CD4-positive, alpha-beta T cell treated with Interferon alpha-2 for 1 hour (primary cell): ENCODE data around the gene DYNLT4.
A peak's percentile ranks its signal among the peaks of the same experiment; 100 is the strongest.
"Not testable (repeated sequence)": the region's sequence is repeated elsewhere in the genome, so short reads cannot be mapped to it uniquely, and the experiment has no call there.

Experiments
- DNase-seq, 2 donors: peaks; one replicate each; pipeline ENCODE4 v3.0.0-alpha.2; 2020 to 2022

Gene DYNLT4

GRCh38 chr1:44806704-44807363 lies at the start of gene DYNLT4:
Gene DYNLT4 (minus strand): TSS chr1:44807351. CDS start chr1:44806668, 683 bp downstream.
- DNase-seq: peak in 1 of 2 donors; percentile 30

DNA sequence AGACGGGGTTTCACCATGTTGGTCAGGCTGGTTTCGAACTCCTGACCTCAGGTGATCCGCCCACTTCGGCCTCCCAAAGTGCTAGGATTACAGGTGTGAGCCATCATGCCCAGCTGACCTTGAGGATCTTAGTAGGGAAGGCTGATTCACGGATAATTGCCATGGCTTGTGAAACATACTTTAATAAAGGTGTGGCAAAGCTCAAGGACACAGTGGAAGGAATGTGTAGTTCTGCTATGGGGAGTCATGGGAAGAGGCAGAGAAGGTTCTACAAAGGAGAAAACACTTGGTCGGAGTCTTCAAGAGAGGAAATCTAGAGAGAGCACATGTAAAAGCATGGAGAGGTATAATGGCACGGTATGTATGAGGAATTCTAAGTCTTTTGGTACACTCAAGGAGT lies 48.6 kb upstream of the DYNLT4 start:
- DNase-seq: no peak

DNA sequence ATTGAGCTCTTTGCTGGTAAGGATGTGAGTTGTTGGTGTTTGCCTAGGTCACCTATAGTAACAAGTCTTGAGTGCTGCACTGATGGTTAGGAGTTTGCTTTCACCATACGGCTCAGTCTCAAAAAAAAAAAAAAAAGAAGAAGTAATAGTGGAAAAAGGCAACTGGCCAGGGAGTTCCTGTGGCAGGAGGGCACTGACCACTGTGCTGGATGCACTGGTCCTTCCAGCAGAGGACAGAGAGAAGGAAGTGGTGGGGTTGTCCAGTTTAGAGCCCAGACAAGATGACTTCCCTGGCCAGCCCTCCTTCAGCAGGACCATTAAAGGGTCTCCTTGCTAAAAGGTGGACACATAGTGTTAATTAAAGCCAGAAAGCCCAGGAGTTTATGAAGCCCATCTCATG lies 47.8 kb upstream of the DYNLT4 start:
- DNase-seq: no peak

DNA sequence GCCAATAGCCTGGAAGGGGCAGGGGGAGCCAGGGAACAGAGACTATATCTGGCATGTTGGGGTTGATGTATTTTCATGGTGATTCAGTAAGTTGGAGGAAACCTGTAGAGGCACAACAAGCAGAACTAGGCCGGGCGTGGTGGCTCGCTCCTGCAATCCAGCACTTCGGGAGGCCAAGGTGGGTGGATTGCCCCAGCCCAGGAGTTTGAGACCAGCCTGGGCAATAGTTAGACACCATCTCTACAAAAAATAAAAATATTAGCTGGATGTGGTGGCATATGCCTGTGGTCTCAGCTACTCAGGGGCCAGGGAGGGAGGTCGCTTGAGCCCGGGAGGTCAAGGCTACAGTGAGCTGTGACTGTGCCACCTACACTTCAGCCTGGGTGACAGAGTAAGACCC lies 46.0 kb upstream of the DYNLT4 start:
- no peak for DNase-seq

GRCh38 chr1:44851308-44851707 lies 44.2 kb upstream of the DYNLT4 start:
- no peak for DNase-seq

- DNase-seq: no peak
These were observed 42.5 kb upstream of the DYNLT4 start for GRCh38 chr1:44849575-44850132.

- no peak for DNase-seq
These were observed 41.5 kb upstream of the DYNLT4 start for GRCh38 chr1:44848456-44849181.

- no peak for DNase-seq
These were observed 40.7 kb upstream of the DYNLT4 start for GRCh38 chr1:44847845-44848244.

- no peak for DNase-seq
These were observed 39.8 kb upstream of the DYNLT4 start for GRCh38 chr1:44846985-44847384.

DNA sequence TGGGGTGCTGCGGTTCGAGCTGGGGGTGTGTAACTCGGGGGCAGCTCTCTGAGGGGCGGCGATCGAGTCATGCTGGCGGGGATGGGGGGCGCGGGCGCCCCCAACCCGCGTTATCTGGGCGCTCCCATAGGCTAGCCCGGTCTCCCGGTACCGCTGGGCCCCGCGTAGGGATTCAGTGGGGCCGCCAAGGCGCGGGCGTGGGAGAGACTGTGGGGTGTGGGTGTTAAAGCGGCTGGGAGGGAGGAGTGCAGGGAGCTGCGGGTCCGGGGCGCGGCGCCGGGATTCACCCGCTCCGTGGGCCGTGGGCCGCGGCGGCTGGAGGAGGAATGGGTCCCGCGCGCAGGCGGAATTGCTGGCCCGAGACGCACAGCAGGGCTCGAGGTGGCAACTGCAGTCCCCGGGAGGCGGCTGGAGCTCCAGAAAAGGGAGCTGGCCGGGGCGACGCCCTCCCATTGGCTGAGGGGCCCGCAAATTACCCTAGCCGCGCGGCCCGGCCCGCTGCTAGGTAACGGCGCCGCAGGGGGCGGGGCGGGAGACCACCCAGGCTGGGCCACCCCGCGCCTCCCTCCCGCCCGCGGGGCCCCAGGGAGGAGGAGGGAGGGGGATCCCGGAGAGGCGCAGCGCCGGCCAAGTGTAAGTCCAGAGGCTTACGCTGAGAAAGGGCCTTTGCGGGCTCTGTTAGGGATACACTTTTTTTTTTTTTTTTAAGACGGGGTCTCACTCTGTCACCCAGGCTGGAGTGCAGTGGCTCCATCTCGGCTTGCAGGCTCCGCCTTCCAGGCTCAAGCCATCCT lies 35.9 kb upstream of the DYNLT4 start, which contains the start of gene PTCH2:
TSS of gene PTCH2 (minus strand) at position 392 of the 794 bp plus-strand sequence. CDS start at position 71, 321 bp downstream.
- peak in 1 of 2 donors; percentile 31 for DNase-seq

DNA sequence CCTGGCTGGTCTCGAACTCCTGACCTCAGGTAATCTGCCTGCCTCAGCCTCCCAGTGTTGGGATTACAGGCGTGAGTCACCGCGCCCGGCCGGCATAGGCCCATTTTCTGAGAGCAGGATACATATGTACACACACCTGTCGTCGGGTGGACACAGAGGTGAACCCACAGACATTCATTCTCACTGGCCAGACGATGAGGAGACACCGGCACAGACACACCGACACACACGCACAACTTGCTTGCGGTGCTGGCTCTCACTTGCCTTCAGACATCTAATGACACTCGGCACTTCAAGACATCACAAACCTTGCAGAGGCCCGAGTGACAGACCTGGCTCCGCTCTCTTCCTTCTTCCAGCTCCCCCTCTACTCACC lies 35.3 kb upstream of the DYNLT4 start:
- DNase-seq: no peak

GRCh38 chr1:44839576-44839975 lies 32.4 kb upstream of the DYNLT4 start:
- no peak for DNase-seq

- not testable (repeated sequence) for DNase-seq
These were observed 31.1 kb upstream of the DYNLT4 start for GRCh38 chr1:44838294-44838693.

DNA sequence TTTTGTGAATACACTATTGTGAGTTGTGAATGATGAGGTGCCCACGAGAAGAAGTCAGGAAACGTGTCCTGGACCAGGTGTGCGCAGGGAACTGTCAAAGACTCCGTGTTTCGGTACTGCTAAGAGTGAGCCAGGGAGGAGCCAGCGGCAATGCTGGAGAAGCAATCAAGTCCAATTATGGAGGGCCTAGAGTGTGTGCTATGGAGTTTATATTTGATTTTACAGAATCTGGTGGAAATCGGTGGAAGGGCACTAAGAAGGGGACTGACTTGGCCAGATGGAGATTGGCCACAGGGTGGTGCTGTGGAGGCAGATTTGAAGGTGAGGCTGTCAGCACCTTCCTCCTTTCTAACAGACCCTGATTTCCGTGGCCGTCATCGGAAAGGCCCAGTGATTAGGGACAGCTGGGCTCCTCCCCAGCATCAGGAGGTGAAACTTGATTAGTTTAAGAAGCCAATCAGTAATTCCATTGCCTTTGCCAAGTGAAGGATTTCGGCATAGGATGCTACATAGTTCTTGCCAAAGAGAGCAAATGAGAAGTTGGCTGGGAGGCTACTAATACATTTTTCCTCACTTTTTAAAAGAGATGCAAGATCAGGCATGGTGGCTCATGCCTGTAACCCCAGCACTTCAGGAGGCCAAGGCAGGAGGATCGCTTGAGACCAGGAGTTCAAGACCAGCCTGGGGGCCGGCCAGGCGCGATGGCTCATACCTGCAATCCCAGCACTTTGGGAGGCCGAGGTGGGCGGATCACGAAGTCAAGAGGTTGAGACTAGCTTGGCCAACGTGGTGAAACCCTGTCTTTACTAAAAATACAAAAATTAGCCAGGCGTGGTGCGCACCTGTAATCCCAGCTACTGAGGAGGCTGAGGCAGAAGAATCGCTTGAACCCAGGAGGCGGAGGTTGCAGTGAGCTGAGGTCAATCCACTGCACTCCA lies 28.9 kb upstream of the DYNLT4 start:
- peak; percentile 83 to 87 for DNase-seq

DNA sequence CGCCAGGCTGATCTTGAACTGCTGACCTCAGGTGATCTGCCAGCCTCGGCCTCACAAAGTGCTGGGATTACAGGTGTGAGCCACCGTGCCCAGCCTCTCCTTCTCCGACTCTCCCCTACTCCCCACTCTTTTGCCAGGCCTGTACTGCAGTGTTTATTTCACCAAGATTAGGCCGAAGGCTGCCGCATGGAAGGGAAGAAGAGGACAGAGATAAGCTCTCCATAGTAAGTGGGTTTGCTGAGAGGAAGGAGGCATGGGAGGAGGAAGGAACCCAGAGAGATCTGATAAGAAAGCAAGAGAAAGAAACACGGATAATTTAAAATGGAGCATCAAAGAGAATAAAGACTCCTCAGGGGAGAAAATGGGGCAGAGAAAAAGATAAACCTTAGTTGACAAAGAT lies 27.2 kb upstream of the DYNLT4 start:
- DNase-seq: no peak

- no peak for DNase-seq
These were observed 25.0 kb upstream of the DYNLT4 start for GRCh38 chr1:44832056-44832705.

DNA sequence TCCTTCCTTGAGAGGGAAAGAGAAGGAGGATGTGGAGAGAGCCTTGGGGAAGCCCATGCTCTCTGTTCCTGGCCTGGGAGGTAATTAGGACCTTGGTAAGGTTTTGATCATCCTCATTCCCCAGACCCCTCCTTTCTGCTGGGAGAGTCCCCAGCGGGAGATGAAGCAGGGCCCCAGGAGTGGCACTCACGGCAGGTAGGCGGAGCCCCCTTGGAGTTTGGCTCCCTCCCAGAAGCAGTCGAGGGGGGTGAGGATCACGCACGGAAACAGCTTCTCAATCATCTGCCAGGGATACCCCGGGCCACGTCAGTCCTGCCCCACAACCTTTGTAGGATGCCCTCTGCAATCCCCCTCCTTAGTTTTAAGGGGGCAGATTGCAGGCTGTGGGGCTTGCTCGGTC lies 24.4 kb upstream of the DYNLT4 start:
- no peak for DNase-seq

DNA sequence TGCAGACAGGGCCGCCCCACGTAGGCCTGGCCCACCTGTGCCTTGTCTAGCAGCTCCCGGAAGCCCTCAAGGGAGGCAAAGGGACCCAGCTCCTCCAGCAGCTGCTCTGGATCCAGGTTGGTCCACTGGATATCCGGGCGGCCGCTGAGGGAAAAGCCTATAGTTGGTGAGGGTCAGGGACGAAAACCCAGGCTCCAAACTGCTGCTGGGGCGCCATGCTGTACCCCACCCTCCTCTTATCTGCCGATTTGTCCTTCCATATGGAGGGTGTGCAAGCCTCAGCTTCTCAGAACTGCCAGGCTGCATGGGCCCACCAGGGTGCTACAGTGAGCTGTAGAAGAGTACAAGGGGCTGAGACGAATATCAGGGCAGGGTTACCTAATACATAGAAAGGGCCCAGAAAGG lies 23.8 kb upstream of the DYNLT4 start:
- no peak for DNase-seq

- DNase-seq: no peak
These were observed 22.6 kb upstream of the DYNLT4 start for GRCh38 chr1:44829506-44830384.

DNA sequence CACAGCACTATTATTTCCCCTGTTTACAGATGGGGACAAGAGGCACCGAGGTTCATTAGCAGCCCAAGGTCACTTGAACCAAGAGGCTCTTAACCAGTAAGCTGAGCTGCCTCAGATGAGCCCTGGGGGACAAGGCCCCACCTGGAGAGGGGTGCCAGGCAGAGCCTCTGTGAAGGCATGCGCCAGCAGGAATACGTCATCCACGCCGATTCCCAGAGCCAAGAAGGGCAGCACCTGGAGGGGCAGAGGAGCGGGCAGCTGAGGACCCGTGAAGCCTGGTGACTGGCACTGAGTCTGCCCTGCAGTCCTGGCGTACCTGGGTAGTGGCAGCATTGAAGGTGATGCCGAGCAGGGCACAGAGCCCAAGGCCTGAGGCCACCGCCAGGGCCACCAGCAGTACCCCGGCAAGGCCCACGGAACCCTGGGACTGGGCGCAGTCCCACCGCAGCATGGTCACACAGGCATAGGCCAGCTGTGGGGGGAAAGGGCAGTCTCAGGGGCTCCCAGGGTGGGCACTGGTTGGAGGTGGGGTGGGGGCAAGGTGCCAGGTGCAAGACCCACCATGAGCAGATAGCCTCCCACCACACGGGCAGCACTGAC lies 21.8 kb upstream of the DYNLT4 start:
- no peak for DNase-seq
